ENCODE results near the gene HBP1.

DNA sequence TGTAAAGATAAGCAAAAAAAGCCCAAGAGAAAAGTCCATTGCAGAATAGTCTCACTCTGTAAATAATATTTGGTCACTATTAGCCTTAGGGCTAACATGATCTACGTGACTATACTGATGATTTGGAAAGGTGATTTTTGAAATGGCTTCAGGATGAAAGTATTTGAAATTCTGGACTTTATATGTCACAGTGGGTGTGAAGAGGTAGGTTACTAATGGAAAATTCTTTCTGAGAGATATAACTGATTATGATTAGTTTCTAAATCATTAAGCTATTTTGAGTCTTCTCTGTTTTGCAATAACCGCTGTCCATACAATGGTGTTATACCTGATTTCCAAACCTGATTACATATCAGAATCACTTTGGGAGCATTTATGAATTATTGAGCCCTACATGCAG is 20.1 kb upstream of the HBP1 start:
- TF ChIP-seq, protein P1, sequence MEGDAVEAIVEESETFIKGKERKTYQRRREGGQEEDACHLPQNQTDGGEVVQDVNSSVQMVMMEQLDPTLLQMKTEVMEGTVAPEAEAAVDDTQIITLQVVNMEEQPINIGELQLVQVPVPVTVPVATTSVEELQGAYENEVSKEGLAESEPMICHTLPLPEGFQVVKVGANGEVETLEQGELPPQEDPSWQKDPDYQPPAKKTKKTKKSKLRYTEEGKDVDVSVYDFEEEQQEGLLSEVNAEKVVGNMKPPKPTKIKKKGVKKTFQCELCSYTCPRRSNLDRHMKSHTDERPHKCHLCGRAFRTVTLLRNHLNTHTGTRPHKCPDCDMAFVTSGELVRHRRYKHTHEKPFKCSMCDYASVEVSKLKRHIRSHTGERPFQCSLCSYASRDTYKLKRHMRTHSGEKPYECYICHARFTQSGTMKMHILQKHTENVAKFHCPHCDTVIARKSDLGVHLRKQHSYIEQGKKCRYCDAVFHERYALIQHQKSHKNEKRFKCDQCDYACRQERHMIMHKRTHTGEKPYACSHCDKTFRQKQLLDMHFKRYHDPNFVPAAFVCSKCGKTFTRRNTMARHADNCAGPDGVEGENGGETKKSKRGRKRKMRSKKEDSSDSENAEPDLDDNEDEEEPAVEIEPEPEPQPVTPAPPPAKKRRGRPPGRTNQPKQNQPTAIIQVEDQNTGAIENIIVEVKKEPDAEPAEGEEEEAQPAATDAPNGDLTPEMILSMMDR (IDR thresholded peaks at IDR 0.05), result no peak
- no peak for TF ChIP-seq POLR2A (IDR thresholded peaks at IDR 0.05)
- no peak for TF ChIP-seq EP300 (IDR thresholded peaks at IDR 0.05)

Measured in stomach (tissue), 4 donors.